ENCODE measurements around the gene IGSF22.

The IGSF22 gene

DNA sequence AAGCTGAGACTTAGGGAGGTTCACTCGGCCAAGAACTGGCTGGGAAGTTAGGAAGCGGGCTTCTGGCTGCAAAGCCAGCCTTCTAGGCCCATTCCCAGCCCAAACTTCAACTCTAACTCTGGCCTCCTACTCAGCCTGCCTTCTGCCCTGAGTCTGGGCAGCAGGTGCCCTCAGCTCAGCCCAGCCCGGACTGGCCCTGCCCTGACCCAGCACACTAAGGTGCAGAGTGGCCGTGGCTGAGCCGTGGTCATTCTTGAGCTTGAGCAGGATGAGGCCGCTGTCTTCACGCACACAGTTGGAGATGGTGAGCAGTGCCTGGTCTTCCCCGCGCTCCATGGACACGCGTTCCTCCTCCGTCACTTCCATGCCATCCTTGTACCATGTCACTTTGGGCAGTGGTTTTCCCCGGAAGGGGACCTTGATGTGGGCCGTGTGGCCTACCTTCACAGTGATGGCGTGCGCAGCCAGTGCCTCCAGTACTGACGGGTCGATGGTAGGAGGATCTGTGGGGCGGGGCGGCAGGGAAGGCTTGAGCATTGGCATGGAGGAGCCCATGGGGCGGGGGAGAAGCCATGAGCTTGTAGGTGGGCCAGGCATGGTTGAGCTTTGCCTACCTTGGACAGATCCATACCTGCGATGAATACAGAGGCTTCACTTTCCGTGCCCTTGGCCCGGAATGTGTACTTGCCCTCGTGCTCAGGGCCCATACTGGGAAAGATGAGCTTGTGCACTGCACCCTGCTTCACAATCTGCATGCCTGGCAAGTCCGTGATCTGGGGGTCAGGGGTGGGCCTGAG lies 12.1 kb downstream of the IGSF22 start:
- Histone ChIP-seq H3K9me3 (replicated peaks; ENCODE audit: insufficient read depth, low read length) (no peaks in the 10 kb centered on the region), H3K36me3 (replicated peaks; ENCODE audit: insufficient read depth, low read length) (no peaks in the 10 kb centered on the region), H3K79me2 (ENCODE audit: low read length) (no peaks in the 10 kb centered on the region), H3K9me2 (replicated peaks; ENCODE audit: insufficient read depth, low read length) (no peaks in the 10 kb centered on the region), H3K4me3 (ENCODE audit: low read length) (no peak overlapping the region), H3F3A (ENCODE audit: insufficient read depth, low read length) (no peaks in the 10 kb centered on the region), H3K4me2 (ENCODE audit: low read depth, low read length) (no peak overlapping the region), H3K27ac (ENCODE audit: low read length) (no peak overlapping the region), H4K20me1 (ENCODE audit: insufficient read depth, low read length) (no peaks in the 10 kb centered on the region), H3K27me3 (replicated peaks; ENCODE audit: insufficient read depth, low read length) (no peaks in the 10 kb centered on the region; the same call in 1 of the 2 replicates), H3K4me1 (ENCODE audit: low read length) (no peaks in the 10 kb centered on the region), H2AFZ (ENCODE audit: low read length) (no peak overlapping the region), H3K9ac (ENCODE audit: low read length) (no peak overlapping the region)
- no peak for DNase-seq
- TF ChIP-seq EZH2phosphoT487 (IDR thresholded peaks at IDR 0.05; ENCODE audit: low read length) (no peak), EZH2 (optimal IDR thresholded peaks at IDR 0.05; ENCODE audit: low read depth, low read length) (no peak)
- TF ChIP-seq, protein P1, sequence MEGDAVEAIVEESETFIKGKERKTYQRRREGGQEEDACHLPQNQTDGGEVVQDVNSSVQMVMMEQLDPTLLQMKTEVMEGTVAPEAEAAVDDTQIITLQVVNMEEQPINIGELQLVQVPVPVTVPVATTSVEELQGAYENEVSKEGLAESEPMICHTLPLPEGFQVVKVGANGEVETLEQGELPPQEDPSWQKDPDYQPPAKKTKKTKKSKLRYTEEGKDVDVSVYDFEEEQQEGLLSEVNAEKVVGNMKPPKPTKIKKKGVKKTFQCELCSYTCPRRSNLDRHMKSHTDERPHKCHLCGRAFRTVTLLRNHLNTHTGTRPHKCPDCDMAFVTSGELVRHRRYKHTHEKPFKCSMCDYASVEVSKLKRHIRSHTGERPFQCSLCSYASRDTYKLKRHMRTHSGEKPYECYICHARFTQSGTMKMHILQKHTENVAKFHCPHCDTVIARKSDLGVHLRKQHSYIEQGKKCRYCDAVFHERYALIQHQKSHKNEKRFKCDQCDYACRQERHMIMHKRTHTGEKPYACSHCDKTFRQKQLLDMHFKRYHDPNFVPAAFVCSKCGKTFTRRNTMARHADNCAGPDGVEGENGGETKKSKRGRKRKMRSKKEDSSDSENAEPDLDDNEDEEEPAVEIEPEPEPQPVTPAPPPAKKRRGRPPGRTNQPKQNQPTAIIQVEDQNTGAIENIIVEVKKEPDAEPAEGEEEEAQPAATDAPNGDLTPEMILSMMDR (IDR thresholded peaks at IDR 0.05; ENCODE audit: low read length): no peak

DNA sequence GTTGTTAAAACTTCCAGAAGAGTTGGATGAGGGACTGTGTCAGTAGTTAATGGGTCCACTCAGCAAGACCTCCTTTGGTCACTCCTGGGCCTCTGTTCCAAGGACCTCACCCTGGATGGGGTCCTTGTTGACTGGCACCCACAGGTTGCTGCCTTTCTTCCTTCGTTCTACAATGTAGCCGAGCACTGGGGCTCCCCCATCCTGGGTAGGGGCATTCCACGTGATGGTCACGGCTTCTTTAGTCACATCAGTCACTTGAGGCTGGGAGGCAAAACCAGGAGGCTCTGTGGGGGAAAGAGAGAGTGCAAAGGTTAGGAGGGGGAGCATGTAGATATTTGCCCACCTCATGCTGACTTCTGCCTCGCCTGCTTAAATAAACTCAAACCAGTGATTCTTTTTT lies 15.4 kb downstream of the IGSF22 start:
- Histone ChIP-seq H3K4me3 (ENCODE audit: low read length) (no peak overlapping the region), H3K79me2 (ENCODE audit: low read length) (no peaks in the 10 kb centered on the region), H3K27me3 (replicated peaks; ENCODE audit: insufficient read depth, low read length) (peaks cover 14% of the 10 kb centered on the region), H3K36me3 (replicated peaks; ENCODE audit: insufficient read depth, low read length) (no peaks in the 10 kb centered on the region), H3F3A (ENCODE audit: insufficient read depth, low read length) (no peaks in the 10 kb centered on the region), H2AFZ (ENCODE audit: low read length) (no peak overlapping the region), H3K9ac (ENCODE audit: low read length) (no peak overlapping the region), H3K27ac (ENCODE audit: low read length) (no peak overlapping the region), H3K9me2 (replicated peaks; ENCODE audit: insufficient read depth, low read length) (no peaks in the 10 kb centered on the region), H3K4me2 (ENCODE audit: low read depth, low read length) (no peak overlapping the region), H3K4me1 (ENCODE audit: low read length) (no peaks in the 10 kb centered on the region), H3K9me3 (replicated peaks; ENCODE audit: insufficient read depth, low read length) (no peaks in the 10 kb centered on the region), H4K20me1 (ENCODE audit: insufficient read depth, low read length) (no peaks in the 10 kb centered on the region)
- DNase-seq: no peak
- TF ChIP-seq, protein P1 (IDR thresholded peaks at IDR 0.05; ENCODE audit: low read length): no peak
- TF ChIP-seq EZH2 (optimal IDR thresholded peaks at IDR 0.05; ENCODE audit: low read depth, low read length) (no peak), EZH2phosphoT487 (IDR thresholded peaks at IDR 0.05; ENCODE audit: low read length) (no peak)

DNA sequence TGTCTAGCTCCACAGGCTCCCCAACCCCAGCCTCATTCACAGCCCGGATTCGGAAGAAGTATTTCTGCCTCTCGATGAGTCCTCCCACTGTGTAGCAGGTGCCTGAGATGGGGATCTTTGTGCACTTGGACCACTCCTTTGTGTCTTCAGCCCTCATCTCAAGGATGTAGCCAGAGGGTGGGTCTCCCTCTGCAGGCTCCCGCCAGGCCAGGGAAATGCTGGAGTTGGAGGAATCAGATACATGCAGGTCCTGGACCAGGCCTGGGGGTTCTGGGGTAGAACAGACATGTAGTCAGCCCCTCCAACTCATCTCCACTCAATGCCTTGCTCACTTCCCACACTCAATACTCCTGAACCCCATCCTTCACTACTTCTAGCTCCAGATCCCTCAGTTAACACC lies 16.6 kb downstream of the IGSF22 start:
- Histone ChIP-seq H3K9me3 (replicated peaks; ENCODE audit: insufficient read depth, low read length) (no peaks in the 10 kb centered on the region), H2AFZ (ENCODE audit: low read length) (no peak overlapping the region), H3K36me3 (replicated peaks; ENCODE audit: insufficient read depth, low read length) (no peaks in the 10 kb centered on the region), H3K27me3 (replicated peaks; ENCODE audit: insufficient read depth, low read length) (peaks cover 20% of the 10 kb centered on the region), H3F3A (ENCODE audit: insufficient read depth, low read length) (no peaks in the 10 kb centered on the region), H3K4me2 (ENCODE audit: low read depth, low read length) (no peak overlapping the region), H3K27ac (ENCODE audit: low read length) (no peak overlapping the region), H3K9ac (ENCODE audit: low read length) (no peak overlapping the region), H3K9me2 (replicated peaks; ENCODE audit: insufficient read depth, low read length) (no peaks in the 10 kb centered on the region), H3K4me1 (ENCODE audit: low read length) (no peaks in the 10 kb centered on the region), H3K79me2 (ENCODE audit: low read length) (no peaks in the 10 kb centered on the region), H4K20me1 (ENCODE audit: insufficient read depth, low read length) (no peaks in the 10 kb centered on the region), H3K4me3 (ENCODE audit: low read length) (no peak overlapping the region)
- DNase-seq: no peak
- TF ChIP-seq, protein P1 (IDR thresholded peaks at IDR 0.05; ENCODE audit: low read length): no peak
- TF ChIP-seq EZH2phosphoT487 (IDR thresholded peaks at IDR 0.05; ENCODE audit: low read length) (no peak), EZH2 (optimal IDR thresholded peaks at IDR 0.05; ENCODE audit: low read depth, low read length) (no peak)
